HG03575 (cell line): ENCODE data around the gene BUB1B.

Experiments
- ATAC-seq: cut with Tn5 transposase; IDR thresholded peaks from one replicate; pipeline ENCODE4 v1.9.1; 2021; ENCODE audit not compliant: unreplicated experiment, insufficient number of reproducible peaks, low FRiP score; ENCODE audit errors: extremely low read depth

BUB1B gene

GRCh38 chr15:40248006-40248783, 87.3 kb downstream of the BUB1B start:
- no peak for ATAC-seq

- ATAC-seq, result no peak
Measured at GRCh38 chr15:40249477-40250303, 88.8 kb downstream of the BUB1B start.

GRCh38 chr15:40250304-40250656, 89.4 kb downstream of the BUB1B start:
- no peak for ATAC-seq

- no peak for ATAC-seq
Measured at GRCh38 chr15:40250771-40251483, 90.1 kb downstream of the BUB1B start.

- ATAC-seq, result no peak
Measured at GRCh38 chr15:40251486-40252140, 90.7 kb downstream of the BUB1B start.

GRCh38 chr15:40252141-40252437, 91.2 kb downstream of the BUB1B start:
- ATAC-seq, result no peak

- ATAC-seq, result no peak
Measured at GRCh38 chr15:40252438-40253166, 91.7 kb downstream of the BUB1B start.

GRCh38 chr15:40253167-40253790, 92.4 kb downstream of the BUB1B start:
- ATAC-seq, result no peak

- ATAC-seq, result no peak
Measured at GRCh38 chr15:40254452-40254851, 93.6 kb downstream of the BUB1B start.

GRCh38 chr15:40255033-40255432, 94.2 kb downstream of the BUB1B start:
- no peak for ATAC-seq

GRCh38 chr15:40256638-40257235, 95.9 kb downstream of the BUB1B start:
- ATAC-seq, result no peak

- no peak for ATAC-seq
Measured at GRCh38 chr15:40257656-40258450, 97.0 kb downstream of the BUB1B start.

GRCh38 chr15:40258544-40258943, 97.7 kb downstream of the BUB1B start:
- no peak for ATAC-seq

GRCh38 chr15:40259021-40259420, 98.2 kb downstream of the BUB1B start:
- no peak for ATAC-seq

GRCh38 chr15:40263024-40263754, 102.3 kb downstream of the BUB1B start:
- no peak for ATAC-seq

- no peak for ATAC-seq
Measured at GRCh38 chr15:40264321-40265153, 103.7 kb downstream of the BUB1B start.
